ENCODE data around the gene RASSF4.

Gene RASSF4

DNA sequence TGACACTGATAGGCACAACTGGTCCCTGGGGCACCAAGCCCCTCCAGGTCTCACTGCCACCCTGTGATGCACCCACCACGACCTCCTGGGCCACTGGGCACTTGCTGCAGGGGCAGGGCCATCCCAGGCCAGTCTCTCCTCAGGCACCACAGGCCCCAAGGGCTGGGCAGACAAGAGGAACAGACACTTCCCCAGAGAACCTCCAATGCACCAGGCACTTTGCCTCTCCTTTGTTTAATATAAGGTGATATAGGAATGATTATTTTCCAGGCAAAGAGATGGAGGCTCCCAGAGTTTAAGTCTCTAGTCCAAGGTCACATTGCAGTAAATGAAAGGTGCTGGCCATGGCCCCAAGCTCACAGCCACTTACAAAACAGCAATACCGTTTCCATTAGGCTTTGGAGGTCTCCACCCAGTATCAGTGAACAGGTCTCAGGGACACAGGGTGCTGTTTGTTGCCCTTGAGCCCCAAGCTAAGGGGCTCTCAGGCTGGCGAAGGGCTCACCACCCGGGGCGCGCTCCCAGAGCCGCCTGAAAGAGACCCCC lies 14.6 kb downstream of the RASSF4 start:
- H3K4me1 ChIP-seq = peaks cover 76% of the 10 kb centered on the region
- H3K36me3 ChIP-seq = peaks cover 47% of the 10 kb centered on the region
- no peaks in the 10 kb centered on the region for H3K9me3 ChIP-seq
- no peaks in the 10 kb centered on the region for H3K27me3 ChIP-seq
- peak overlapping the region; percentile 62 for H3K4me3 ChIP-seq
- H3K4me2 ChIP-seq = peak overlapping the region; percentile 98
- no peak for TF ChIP-seq Cebpa-rat (IDR thresholded peaks at IDR 0.05)
- peak overlapping the region; percentile 82 for H3K27ac ChIP-seq
- H4K20me1 ChIP-seq = peaks cover 23% of the 10 kb centered on the region
- H3K9ac ChIP-seq = peak overlapping the region; percentile 75

DNA sequence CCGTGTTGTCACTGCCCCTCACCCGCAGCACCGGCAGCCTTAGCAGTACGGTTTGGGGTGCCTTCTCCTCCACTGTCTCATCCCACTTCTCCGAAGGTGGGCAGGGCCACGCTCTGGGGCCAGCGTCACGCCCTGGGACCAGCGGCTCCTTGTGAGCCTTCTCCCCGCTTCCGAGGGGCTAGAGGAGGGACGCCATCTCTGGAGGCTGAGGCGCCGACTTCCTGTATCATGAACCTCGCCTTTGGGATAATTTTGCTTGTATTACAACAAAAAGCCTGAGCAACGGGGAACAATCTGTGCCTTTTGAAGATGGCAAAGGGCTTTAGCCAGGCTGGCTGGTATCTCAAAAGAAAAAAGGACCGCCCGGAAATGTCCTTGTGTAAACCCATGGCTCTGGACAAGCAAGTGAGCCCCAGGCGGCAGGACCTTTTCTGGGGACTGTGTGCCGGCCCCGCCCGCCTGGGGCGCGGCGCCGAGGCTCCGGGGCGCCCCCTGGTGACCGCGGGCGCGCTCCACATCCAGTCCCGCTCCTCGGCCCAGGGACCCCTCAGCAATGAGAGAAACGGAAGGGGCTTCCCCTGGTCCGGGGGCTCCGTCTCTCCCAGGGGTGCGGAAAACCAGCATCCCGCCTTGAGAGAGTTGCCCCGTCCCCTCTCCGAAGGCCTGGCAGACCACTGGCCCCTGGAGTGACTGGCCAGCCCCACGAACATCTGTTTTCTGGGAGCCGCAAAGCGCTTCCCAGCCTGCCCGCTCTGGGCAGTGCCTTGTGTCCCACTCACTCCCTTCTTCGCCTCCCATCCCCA lies 15.2 kb downstream of the RASSF4 start:
- Histone ChIP-seq H3K27me3 (no peaks in the 10 kb centered on the region), H3K27ac (peak overlapping the region; percentile 82), H3K9me3 (no peaks in the 10 kb centered on the region), H3K9ac (peak overlapping the region; percentile 75), H3K4me2 (peak overlapping the region; percentile 98), H4K20me1 (peaks cover 23% of the 10 kb centered on the region), H3K4me1 (peaks cover 81% of the 10 kb centered on the region), H3K4me3 (peak overlapping the region; percentile 62), H3K36me3 (peaks cover 40% of the 10 kb centered on the region)
- no peak for TF ChIP-seq Cebpa-rat (IDR thresholded peaks at IDR 0.05)

DNA sequence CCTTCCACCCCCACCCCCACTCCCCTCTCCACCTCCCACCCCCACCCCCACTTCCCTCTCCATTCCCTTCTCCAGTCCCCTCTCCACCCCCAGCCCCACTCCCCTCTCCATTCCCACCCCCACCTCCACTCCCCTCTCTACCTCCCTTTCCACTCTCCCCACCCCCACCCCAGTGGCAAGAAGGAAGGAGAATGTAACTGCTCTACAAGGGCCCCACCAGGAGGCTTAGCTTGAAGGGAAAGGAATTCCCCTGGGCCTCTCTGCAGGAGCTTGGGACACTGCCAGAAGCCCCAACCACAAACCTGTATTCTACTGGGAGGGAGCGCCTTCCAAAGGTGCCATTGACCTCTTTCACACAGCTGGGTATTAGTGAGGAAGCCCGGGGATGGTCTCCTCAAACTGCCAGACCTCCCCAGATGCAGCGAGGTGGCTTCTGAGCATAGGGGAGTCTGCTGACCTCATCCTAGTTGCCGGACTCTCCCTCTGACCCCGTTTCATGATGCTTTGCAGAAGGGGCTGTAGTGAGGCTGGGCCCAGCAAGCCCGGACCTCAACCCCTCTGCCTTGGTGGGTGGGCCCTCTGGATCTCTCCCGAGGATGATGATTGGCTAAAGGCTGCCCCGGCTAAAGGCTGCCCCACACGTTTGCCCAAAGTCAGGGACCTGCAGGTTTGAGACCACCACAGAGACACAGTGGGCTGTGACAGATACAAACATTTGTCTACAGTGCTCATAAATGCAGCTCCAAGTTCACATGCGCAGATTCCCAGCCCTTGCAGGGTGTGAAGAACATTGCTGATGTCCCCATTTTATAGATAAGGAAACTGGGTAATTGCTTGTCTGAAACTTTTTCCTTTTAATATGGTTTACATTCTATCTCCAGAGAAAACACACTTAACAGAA lies 16.1 kb downstream of the RASSF4 start:
- H3K4me2 ChIP-seq = peak overlapping the region; percentile 100
- peak overlapping the region; percentile 86 for H3K27ac ChIP-seq
- no peaks in the 10 kb centered on the region for H3K9me3 ChIP-seq
- H3K27me3 ChIP-seq = no peaks in the 10 kb centered on the region
- peaks cover 89% of the 10 kb centered on the region for H3K4me1 ChIP-seq
- peaks cover 23% of the 10 kb centered on the region for H4K20me1 ChIP-seq
- H3K36me3 ChIP-seq = peaks cover 31% of the 10 kb centered on the region
- H3K9ac ChIP-seq = peak overlapping the region; percentile 88
- TF ChIP-seq Cebpa-rat (IDR thresholded peaks at IDR 0.05) = no peak
- peak overlapping the region; percentile 80 for H3K4me3 ChIP-seq

DNA sequence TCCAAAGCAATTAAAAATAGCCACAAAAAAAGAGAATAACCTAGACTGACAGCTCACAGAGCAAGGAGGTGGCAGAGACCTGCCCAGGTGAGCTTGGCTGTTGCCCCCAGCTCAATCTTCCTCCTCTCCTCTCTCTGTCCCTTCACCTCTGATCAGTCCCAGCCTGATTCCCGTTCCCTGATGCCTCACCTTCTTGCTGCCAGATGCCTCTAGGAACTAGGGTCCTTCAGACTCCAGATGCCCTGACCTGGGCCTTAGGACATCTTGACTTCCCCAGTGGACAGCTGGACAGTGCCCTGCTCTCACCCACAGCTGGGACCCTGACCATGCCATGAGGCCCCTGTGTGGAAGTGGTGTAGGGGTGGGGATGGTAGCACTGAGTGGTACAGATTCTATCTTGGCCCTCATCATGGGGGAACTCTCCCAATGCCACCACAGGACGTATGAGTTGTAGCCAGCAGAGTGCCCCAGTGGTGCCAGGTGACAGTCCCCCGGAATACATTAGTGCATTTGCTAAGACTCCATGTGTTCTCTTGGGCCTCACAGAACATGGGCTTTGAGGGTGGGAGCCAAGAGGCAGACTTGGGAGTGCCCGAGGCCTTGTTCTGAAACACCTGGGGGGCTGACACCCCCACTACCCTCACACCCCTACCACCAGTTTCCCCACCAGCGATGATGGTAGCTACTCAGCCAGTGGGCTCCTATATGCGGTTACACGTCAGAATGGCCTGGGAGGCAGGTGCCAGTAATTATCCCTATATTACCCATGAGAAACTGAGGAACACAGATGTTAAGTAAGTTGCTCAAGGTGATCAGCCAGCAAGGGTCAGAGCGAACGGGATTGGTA lies 17.0 kb downstream of the RASSF4 start:
- Histone ChIP-seq H3K27ac (peak overlapping the region; percentile 86), H3K27me3 (no peaks in the 10 kb centered on the region), H3K9ac (peak overlapping the region; percentile 88), H3K36me3 (peaks cover 22% of the 10 kb centered on the region), H3K4me3 (peak overlapping the region; percentile 80), H3K4me2 (peak overlapping the region; percentile 100), H3K4me1 (peaks cover 97% of the 10 kb centered on the region), H4K20me1 (peaks cover 23% of the 10 kb centered on the region), H3K9me3 (no peaks in the 10 kb centered on the region)
- no peak for TF ChIP-seq Cebpa-rat (IDR thresholded peaks at IDR 0.05)

DNA sequence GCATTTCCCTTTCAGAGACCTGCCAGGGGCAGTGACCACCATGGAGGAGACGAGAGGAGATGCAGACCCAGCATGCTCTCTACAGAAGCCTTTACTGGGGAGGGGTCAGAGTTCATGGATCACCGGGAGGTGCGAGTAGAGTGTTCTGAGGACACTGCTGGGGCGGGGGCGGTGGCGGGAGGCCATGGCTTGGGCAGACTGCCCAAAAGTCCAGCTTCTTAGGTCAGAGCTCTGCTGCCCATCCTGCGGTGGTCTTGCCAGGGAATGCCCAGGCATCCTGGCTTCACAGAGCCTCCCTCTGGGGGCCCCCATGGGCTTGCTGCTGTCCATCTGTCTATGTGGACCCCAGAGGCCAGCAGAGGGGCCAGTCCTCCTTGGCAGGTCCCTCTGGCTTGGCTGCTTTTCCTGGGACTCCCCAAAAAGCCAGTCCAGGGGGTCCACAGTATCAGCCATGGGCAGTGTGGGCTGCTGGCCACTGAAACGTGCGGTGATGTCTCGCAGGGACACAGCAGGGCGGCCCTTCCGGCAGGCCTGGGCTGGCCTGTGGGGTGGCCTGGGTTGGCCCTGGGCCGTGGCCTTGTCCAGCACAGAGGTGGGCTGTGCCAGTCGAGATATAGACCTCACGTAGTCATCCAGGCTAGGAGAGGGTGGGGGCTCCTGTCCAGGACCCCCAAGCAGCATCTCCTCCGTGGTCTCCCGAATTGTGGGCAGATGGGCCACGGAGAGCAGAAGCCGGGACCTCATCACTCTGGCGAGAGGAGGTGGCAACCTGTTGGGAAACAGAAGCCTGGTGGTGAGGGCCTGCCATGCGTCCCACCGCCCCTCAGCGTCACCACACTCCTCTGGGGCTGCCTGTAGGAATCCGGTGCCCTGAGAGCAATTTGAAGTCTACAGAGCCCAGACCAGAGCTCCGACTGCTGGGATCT lies 17.9 kb downstream of the RASSF4 start:
- peak overlapping the region; percentile 100 for H3K4me2 ChIP-seq
- H3K4me1 ChIP-seq = peaks cover 97% of the 10 kb centered on the region
- peak overlapping the region; percentile 86 for H3K27ac ChIP-seq

DNA sequence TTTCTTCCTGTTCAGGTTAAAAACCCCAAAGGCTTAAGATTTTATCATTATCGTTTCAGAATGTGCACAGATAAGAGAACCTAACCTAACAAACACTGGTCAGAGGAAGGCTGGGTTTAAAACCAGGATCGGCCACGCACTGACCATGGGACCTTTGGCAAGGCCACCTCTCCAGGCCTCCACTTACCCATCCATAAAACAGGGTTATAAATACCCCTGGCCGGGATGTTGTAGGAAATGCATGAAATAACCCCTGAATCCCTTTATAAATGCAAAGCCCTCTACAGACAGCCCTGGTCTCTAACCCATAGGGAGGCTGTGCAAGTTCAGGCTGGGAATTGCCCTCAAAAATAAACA lies 18.6 kb downstream of the RASSF4 start:
- Histone ChIP-seq H3K4me2 (peak overlapping the region; percentile 100), H4K20me1 (peaks cover 23% of the 10 kb centered on the region), H3K4me1 (peaks cover 97% of the 10 kb centered on the region), H3K36me3 (peaks cover 13% of the 10 kb centered on the region), H3K27ac (peak overlapping the region; percentile 86), H3K4me3 (peak overlapping the region; percentile 80), H3K9me3 (no peaks in the 10 kb centered on the region), H3K9ac (peak overlapping the region; percentile 88), H3K27me3 (no peaks in the 10 kb centered on the region)
- TF ChIP-seq Cebpa-rat (IDR thresholded peaks at IDR 0.05) = no peak

More for the DNA sequence above, 17.9 kb downstream of the RASSF4 start:
- Histone ChIP-seq H3K9me3 (no peaks in the 10 kb centered on the region), H3K4me3 (peak overlapping the region; percentile 80), H3K9ac (peak overlapping the region; percentile 88), H3K27me3 (no peaks in the 10 kb centered on the region), H4K20me1 (peaks cover 23% of the 10 kb centered on the region), H3K36me3 (peaks cover 13% of the 10 kb centered on the region)
- TF ChIP-seq Cebpa-rat (IDR thresholded peaks at IDR 0.05) = no peak

DNA sequence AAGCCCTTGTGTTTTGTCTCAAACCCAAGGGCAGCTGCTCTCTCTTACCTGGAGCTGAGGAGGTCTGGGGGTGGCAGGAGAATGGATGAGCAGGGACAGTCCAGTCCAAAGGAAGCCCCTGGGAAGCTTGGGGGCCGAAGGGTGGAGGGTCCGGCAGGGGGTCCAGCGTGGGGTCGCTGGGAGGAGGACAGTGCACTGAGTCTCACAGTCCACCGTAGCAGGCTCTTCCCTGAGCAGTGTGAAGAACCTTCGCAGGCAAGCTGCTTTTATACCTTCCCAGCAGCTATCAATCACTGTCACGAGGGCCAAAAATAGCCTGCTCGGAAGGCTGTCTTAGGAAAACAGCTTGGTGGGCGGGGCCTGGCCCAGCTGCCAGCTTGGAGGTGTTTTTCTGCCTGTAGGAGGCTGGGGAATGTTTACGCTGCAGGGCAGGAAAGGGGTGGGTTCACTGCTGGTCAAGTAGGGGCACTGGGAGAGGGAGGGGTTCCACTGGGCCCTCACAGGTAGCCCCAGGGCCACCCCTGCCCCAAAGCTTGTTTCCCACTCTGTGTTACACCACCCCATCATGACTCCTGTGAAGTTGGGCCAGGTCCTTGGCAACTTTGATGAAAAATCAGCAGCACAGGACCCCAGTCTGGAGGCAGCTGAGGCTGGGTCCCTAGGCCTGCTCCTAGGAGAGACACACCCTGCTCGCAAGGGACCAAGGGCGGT lies 19.1 kb downstream of the RASSF4 start, which contains the start of gene DEPP1:
Gene DEPP1, minus strand, starts transcription at position 240 of the 711 bp plus-strand sequence. CDS start 779 bp downstream, outside the sequence.
- TF ChIP-seq Cebpa-rat (IDR thresholded peaks at IDR 0.05) = no peak
- H3K9me3 ChIP-seq = no peaks in the 10 kb centered on the region
- H3K4me3 ChIP-seq = peak within 1 kb of the TSS; percentile 80
- peaks cover 97% of the 10 kb centered on the region for H3K4me1 ChIP-seq
- H3K27me3 ChIP-seq = no peaks in the 10 kb centered on the region
- peak within 1 kb of the TSS; percentile 86 for H3K27ac ChIP-seq
- peak within 1 kb of the TSS; percentile 100 for H3K4me2 ChIP-seq
- H4K20me1 ChIP-seq = peaks cover 23% of the 10 kb centered on the region
- peaks cover 13% of the 10 kb centered on the region for H3K36me3 ChIP-seq
- peak within 1 kb of the TSS; percentile 88 for H3K9ac ChIP-seq
